ENCODE measurements around the gene PIK3R6. TPM values are rescaled to one million over a fixed set of nuclear protein-coding genes. Genes with fewer than 3 reads are reported as not detected.

Gene PIK3R6
- total and polyA plus RNA-seq, 2 of the 13 experiments (the other 11 are each of a cell fraction or from before 2014, with no cell fraction given), result not detected

GRCh38 chr17:8898636-8899035 is 31.2 kb upstream of the PIK3R6 start:
- Histone ChIP-seq H3K9me3 (ENCODE audit: low read length) (no peaks in the 10 kb centered on the region), H3K27me3 (ENCODE audit: control insufficient read depth in 1 of 2, insufficient read depth in 2 of 2, low read length in 2 of 2) (peaks cover 6 to 50% of the 10 kb centered on the region in 2 experiments; a peak in 4 of 5 replicates), H3K4me1 (ENCODE audit: insufficient read depth, low read length) (no peaks in the 10 kb centered on the region), H4K20me1 (ENCODE audit: insufficient read depth, low read length) (no peaks in the 10 kb centered on the region), H2AFZ (ENCODE audit: low read length) (no peak overlapping the region), H3K9ac (ENCODE audit: insufficient read depth, low read depth, low read length) (no peak overlapping the region), H3K27ac (ENCODE audit: extremely low read length, insufficient read depth, low read length) (no peak overlapping the region), H3K4me2 (ENCODE audit: low read depth, low read length) (no peak overlapping the region), H3K36me3 (replicated peaks in 1 of 2; ENCODE audit: control insufficient read depth in 1 of 2, insufficient read depth in 2 of 2, low read length in 2 of 2) (no peaks in the 10 kb centered on the region), H3K4me3 (replicated peaks in 1 of 3; ENCODE audit: insufficient read depth in 1 of 3, low read depth in 2 of 3, low read length in 3 of 3) (no peak overlapping the region), H3K79me2 (ENCODE audit: insufficient read depth, low read length) (no peaks in the 10 kb centered on the region)
- intact Hi-C loops (cut with micrococcal nuclease; ENCODE audit: unreplicated experiment), result loop anchor here (5.0 kb wide), 1 partner anchor 96 kb away; no protein-coding TSS in a partner anchor
- DNase-seq (ENCODE audit: low spot score), result no peak
- ATAC-seq, result no peak
- ChIA-PET CTCF (ENCODE audit: low intra/inter-chr PET ratio, low total read pairs) (no interaction called here), POLR2A (no interaction called here)
- TF ChIP-seq MTERF4 (CRISPR knock-in tag; IDR thresholded peaks at IDR 0.05), result no peak
- TF ChIP-seq ZNF552 (CRISPR knock-in tag; IDR thresholded peaks at IDR 0.05; ENCODE audit: borderline replicate concordance), result no peak
- TF ChIP-seq HIC2 (CRISPR knock-in tag; IDR thresholded peaks at IDR 0.05; ENCODE audit: low read depth), result no peak
- TF ChIP-seq RCOR2 (CRISPR knock-in tag; IDR thresholded peaks at IDR 0.05), result no peak
- no peak for TF ChIP-seq ZBTB2 (CRISPR knock-in tag; IDR thresholded peaks at IDR 0.05; ENCODE audit: low read depth)
- TF ChIP-seq RFXANK (CRISPR knock-in tag; IDR thresholded peaks at IDR 0.05), result no peak
- peak; percentile 74 for TF ChIP-seq CREB1 (IDR thresholded peaks at IDR 0.05)
- TF ChIP-seq CREB1 (CRISPR knock-in tag; IDR thresholded peaks at IDR 0.05), result no peak
- BruUV-seq (replicated peaks), result no TSS peak
- 23% methylated on average over 6 of the region's 6 CpGs for whole genome bisulfite sequencing (ENCODE audit: low lambda C conversion rate)
- in situ Hi-C loops (cut with HindIII; ENCODE audit: extremely low pct_ligation_motif_present, low pct_unique_long_range_greater_than_20kb), result loop anchor here (5.0 kb wide), 1 partner anchor 101 kb away; the partner anchor contains the start of gene MFSD6L
- FAIRE-seq, result no peak

All from HepG2 (cell line).